CD4-positive, alpha-beta T cell treated with Interleukin-1 beta for 1 hour (primary cell): ENCODE results near the gene NOS1AP.

Source experiments
- DNase-seq, 2 donors: peaks; one replicate each; pipeline ENCODE4 v3.0.0-alpha.2; 2020 to 2022

The NOS1AP gene

DNA sequence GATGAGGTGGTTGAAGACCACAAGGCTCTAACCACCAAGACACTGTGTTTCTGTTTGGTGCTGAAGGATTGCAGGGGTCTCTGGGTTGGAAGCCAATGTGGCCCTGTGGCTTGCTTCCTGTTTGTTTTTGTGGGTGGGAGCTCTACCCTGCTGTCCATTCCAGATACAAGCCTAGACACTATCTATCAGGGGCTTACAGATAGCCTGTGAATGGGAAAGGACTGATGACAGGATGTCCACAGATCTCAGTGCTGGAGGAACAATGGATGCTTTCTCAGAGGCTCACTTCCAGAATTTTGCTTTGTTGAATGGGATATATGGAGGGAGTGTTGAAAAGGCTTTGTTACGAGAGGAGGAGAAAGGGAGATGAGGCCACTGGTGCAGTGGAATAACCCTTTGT, 69.7 kb downstream of the NOS1AP start:
- DNase-seq = no peak

DNA sequence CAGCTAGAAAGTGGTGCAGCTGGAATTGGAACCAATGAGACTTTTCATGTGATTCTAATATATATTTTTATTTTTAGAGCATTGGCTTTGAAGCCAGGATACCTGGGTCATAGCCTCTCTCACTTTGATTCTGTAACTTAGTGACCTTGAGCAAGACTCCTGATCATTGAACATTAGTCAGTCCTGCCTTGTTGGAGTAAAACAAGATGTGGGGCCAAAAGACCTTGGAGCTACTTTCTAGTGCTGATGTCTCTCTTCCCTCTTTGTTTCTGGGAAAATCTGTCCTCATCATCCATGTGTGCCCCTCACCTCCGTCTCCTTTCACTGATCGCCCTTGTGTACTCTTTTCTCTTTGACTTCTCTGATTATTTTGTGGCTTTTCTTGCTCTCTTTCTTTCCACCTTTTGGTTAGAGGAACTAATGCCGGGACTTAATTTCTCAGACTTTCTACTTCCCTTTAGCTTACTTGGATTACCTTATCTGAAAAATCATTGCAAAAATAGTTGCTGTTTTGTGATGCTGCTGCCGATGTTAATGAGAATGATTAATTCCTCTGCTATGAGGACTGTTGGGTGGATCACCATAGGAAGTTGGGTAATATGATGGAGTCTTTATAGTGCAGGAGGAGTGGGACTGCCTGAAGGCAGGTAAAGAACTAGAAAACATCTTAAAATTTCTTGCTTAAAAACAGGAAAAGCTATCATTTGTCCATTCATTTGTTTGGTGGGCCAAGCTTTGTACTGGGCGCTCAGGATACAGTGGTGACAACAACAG, 72.0 kb downstream of the NOS1AP start:
- no peak for DNase-seq

DNA sequence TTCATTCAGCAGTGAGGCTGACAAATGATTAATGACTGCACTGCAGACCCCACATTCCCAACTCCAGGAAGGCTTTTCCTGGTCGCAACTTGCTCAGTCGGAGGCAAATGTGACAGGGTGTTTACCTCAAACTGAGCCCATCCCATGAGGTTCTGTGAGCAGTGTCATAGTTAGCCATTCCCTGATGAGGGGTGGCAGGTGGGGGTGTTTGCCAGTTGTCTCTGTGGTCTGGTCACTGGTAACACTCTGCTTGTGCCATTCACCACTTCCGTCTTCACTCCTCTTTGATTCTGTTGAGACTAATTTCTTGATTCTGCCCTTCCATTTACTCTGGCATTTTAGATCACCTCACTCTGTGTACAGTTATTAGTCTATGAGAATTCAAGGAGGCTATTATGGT, 73.5 kb downstream of the NOS1AP start:
- DNase-seq = no peak

DNA sequence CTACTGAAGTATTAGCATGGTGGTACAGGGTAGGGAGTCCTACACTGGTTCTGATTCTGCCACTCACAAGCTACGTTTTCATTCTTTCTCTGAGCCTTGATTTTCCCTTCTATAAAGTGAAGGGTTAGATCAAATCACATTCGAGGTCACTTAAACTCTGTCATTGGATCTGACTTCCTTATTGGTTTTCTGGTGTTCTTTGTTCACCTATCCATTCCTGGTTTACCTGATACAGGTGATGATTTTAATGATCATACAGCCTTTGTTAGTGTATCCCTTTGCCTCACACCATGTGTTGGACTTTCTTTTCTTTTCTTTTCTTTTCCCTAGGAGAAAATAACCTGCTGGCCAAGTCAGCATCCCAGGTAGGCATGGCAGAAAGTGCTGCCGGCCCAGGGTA, 74.8 kb downstream of the NOS1AP start:
- no peak for DNase-seq

DNA sequence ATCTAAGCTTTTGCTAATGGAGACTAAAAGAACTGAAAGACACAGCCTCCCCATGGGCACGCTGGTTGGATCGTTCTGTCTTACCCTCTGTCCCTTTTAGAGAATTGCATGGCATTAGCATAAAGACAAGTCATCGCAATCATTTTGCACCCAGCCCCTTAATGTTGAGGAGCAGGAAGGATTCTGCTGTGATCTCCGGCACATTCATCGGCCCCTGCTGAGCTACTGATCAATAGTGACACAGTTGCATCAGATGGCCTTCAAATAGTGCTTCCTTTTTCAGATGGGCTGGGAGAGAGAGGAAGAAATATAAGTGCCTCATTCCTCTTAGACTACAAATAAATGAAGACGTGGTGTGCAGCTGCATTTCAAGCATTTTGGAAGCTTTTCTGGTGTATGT, 75.4 kb downstream of the NOS1AP start:
- DNase-seq = no peak

DNA sequence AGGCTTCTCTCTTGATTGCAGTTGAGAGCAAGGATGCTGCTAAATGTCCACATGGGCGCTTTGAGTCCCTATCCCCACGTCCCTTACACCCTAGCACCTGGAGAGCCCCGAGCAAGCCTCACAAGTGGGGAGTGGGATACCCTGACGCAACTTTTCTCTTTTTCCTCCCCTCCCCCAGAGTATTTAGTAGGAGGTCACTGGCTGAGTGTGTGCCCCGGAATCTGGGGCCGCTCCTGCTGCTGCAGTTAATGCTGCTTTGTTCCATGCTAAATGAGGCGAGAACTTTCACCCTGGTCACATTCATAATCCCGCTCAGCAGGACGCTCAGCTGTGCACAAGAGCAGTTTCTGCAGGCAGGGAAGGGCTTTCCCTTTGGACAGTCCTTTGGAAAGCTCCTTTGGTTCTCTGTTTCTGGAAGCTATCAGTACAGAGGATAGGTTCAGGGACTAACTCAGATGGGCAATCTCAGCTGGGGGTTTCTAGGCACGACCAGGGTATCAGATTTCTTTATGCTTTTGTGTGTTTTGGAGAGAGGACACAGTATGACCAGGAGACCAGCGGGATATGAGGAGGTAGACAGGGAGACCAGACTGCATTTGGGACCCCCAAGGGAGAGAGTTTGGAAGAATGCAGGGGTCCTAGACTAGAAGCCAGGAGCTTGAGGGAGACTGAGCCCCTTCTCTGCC, 75.9 kb downstream of the NOS1AP start:
- no peak for DNase-seq

DNA sequence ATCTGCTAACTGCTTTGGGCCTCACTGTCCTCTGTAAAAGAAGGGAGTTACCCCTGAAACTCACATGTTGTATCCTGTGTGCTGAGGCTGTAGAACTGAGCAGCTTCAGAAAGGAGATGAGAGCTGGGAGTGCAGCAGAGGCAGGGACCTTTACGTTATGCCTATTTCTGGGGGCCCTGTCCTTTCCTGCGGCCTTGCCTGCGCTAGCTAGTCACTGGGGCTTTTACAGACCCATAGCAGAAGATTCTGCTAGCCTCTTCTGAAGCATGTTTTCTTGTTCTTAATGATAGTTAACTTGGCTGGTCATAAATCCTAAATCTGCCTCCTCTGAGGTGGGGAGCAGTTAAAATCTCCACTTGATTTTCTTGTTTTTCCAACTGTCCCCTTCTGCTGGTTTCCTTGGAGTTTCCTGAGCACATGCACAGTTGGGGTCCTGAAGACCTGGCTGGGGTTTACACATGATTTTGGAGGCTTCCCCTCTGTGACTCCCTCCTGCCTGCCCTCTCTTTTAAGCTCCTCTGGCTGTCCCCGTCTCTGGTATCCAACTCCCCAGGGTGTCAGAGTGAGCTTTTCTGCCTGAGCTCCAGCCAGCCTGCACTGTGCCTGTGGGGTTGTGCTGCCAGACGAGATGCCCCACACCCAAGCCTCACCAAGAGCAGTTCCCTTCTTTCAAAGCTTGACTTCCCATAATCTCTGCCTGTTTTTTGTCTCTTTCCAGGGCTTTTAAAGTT, 76.6 kb downstream of the NOS1AP start:
- no peak for DNase-seq

DNA sequence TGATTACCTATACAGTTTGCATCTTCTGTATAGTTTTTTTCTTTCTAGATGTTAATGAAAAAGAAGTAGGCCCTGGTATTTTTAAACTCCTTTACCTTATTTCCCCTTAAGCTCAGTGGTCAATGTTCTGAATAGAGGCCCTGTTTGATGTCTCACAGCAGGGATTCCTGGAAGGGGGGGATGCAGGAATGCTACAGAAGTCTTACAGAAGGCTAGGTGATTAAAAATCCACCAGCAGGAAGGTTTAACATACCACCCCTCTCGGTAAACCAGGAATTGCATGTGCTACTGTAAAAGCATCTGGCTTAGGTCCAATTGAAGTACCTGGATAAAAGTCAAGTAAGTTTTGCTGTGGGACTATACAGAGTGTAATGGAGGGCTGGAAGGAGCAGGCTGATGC, 78.3 kb downstream of the NOS1AP start:
- DNase-seq = no peak

DNA sequence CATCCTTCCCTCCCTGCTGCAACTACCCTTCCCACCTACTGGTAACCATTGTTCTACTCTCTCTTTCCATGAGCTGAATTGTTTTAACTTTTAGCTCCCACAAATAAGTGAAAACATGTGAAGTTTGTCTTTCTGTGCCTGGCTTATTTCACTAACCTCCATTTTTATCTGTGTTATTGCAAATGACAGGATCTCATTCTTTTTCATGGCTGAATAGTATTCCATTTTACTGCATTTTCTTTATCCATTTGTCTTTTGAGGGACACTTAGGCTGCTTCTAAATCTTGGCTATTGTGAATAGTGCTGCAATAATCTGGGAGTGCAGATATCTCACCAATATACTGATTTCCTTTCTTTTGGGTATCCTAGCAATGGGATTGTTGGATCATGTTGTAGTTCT, 80.6 kb downstream of the NOS1AP start:
- no peak for DNase-seq

DNA sequence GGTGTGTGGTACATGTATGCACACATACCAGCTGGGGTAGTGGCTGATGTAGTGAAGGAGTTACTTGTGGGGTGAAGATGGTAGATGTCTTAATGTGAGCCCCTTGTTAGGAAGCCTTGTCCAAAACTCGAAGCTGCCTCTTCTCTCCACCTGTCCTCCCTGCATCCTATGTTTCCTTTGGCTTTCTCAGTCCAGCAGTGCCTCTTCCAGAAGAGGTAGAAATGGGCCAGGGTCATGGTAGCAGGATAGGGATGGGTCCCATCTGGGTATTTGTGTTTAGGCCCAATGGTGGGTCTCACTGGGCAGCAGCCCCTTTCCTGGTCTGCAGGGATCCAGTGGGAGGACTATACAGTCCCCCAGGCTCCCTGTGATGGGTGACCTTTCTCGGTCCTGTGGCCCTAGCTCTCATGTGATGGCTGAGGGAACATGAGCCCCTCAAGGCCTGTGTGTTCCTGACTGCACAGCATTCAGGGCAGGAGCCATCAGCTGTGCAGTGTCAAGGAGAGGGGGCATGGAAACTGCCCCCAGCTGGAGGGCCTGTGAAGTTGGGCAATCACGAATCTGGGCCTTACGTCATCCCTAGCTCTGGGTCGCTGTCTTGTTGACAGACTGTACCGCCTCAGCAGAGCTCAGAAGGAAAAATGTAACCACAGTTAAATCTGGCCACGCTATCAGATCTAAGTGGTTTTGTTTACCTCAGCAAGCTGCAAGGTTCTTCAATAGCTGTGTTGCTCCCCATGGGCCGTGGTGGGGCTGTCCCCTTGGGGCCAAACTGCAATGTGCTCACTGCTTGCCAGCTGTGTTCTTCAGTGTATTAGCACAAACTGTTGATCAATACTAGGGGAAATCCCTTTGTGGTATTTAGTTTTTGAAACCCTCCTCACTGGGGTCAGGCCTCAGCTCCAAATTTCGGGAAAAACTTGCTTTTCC, 82.7 kb downstream of the NOS1AP start:
- peak in 1 of 2 donors; percentile 2 for DNase-seq

DNA sequence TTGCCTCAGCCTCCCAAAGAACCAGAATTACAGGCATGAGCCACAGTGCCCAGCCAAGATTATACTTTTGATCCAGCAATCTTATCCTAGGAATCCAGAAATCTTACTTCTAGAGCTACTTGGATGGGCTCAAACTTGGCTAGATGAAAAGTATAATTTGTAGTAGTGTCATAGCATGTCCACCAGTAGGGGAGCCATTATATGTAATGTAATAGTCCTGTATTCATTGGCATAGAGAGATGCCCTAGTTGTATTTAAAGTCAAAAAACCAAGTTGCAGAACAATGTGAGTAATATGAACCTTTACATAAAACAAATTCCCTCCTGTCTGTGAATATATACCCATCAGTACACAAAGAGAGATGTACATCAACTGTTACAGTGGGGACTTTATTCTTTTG, 83.9 kb downstream of the NOS1AP start:
- no peak for DNase-seq

DNA sequence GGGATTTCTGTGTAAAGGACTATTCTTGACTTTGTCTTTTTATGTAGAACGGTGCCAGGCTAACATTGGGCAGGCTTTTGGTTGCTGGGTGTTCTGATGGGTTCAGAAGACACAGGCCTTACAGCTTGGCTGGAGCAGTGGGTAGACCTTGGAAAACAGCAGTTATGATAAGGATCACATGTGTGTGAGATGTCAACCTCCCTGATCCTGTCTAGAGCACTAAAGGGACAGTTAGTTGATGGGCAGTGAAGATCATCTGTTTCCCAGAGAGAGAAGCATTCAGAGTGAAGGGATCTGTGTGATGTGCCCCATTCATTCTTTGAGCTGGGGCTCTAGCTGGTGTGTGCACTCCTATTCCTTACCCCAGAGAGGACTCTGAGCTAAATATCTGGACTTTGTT, 88.0 kb downstream of the NOS1AP start:
- no peak for DNase-seq

DNA sequence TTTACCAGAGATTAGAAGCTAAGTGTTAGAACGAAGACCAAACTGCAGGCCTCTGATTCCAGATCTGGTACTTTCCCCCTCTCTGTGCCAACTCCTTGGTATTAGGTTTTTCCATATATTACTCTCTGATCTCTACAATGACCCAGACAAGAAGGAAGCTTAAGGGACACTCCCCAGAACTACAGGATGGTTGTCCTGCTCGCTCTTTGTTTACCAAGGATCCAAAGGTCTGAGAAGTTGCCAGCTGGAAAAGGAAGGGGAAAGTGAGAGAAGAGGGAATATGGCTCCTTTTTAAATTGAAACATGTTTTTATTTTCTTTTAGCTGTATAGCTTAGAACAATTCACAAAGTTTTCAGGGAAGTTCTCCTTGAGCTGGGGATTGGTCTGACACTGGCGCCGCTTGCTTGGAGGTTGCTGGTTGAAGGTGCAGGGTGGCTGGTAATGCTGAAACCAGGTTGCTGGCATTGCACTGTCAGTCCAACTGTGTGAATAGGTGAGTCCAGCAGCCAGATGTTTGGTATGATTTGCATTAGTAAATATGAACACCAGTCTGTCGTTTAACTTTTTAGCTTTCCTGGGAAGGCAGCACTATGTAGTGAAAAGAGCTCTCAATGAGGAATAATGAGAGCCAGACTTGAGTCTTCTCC, 89.3 kb downstream of the NOS1AP start:
- DNase-seq = no peak

DNA sequence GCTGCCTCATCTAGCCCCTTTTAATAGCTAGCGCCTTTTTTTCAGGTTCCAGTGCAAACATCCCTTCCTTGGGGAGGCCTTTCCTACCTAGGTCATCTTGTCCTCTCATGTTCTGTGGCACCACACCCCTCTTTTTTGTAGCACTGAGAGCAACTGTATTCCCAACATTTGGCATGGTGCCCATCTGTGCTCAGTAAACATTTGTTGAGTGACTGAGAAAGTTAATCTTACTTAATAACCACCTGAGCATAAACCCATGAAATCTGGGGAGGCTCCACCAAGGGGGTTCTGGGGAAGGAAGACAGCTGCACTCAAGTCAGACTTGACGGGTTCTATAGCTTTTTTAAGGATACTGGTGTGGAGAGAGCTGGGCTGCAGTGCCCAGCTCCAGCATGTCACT, 90.0 kb downstream of the NOS1AP start:
- DNase-seq = no peak

DNA sequence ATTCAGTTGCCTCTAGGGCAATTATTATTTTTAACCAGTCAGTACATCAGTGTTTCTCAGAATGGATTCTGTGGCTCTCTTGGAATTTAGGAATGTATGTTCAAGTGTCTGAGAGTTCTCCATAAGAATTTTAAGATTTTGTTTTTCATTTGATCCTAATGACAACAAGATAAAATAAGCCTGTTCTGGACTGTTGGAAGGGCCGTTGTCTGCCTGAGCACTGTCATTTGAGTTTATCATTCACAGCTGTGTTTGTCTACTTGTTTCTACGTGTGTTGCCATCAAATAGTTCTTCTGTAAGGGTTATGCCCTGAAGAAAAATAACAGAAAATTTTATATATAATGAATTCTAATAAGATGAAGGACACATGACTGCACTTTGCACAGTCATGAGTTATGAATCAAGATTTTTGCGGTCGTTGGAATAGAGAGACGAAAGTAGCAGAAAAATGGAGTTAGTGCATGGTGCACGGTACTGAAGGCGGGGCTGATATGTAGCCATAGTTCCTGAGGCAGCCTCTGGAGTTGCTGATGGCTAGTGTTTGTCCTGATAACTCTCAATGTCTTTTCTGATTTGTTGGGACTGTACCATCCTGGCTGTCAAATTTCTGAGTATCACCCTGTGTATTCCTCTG, 92.5 kb downstream of the NOS1AP start:
- DNase-seq = no peak

DNA sequence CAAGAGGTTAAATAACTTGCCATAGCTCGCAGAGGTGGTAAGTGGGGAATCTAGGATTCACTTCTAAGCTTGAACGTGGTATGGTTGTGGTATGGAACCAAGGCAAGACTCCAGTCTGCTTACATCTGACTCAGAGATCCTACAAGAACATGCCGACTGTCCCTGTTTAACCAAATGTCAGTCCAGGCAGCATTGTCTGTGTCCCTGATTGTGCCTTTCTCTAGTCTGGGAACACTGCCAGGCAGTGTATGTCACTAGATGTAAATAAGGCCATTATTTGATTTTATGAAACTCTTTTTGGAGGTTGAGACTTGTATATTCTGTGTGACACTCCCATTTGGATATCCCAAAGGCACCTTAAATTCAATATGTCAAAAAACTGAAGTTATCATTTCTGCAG, 96.0 kb downstream of the NOS1AP start:
- no peak for DNase-seq

DNA sequence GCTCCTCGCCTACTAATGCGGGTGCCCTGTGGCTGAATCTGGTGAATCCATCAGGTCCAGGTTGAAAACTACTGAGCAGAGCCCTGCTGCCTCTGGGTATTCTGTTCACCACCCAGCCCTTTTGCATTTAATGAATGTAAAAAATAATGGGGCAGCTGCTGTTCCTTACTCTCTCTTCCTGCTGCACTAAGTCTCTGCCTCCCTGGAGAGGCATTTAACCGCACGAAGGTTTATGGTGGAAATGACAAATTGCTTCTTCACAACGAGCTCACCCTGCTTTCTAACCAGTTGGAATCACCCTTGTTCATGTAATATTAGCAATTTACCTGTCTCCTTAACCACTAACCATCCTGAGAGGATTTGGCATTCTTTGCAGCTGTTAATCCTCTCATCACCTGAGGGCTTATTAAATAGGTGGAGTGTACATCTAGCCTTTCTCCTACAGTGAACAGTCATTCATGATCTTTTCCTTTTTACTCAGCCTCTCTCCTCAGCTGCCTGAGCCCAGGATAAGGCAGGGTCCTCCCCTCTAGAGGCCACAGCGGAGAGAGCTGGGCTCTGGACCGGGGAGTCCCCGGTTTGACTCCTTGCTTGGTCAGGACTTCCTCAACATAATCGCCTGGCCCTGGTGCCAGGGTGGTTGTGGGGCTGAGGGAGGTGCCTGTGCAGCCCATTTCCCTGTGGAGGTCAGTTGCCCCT, 97.6 kb downstream of the NOS1AP start:
- no peak for DNase-seq

DNA sequence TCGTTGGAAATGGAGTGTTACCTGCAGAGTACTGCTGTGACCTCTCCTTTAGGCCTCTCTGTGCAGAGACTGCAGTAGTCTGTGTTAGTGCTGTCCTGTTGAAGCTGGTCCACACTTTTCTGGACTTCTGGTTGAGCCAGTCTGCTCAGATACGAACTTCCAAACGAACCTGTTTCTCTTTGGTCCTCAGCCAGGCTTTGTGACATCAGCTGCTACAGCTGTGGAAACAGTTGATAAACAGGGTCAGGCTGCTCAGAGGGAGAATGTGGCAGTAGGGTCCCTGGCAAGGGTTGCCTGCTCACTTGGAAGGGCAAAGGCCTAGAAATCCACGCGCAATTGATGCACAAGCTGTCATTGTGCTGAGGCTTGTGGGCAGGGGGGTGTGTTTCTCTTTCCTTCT, 98.8 kb downstream of the NOS1AP start:
- DNase-seq = no peak

DNA sequence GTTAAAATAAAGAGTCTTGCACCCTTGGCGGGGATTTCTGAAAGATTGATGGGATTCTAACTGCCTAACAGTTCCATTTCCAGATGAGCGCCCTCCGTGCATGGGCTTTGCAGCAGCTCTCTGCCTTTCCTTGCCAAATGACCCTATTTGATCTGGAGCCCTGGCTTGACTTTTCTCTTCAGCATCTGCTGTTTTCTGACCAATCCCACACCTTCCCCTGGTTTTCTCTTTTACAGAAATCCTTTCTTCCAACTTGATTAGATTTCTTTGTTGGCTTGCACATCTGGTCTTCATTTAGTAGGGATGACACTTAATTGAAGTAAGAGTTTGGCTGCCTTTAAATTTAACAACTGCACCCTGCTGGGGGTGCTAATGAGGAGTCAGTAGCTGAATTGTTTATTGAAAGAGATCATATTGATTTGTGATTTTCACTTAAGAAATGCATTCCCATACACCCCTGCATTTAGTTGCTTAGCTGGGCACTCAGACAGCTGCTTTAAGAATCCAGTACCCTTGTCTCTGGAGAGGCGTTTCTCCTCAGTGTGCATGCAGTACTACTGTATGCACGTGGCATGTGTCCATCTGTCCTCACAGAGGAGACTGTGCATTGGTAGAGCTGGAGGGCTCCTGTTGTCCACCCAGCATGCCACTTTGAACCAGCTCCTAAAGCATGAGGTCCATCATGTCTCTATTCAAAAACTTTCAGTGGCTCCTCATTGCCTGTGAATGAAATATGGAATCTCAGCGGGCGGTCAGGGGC, 99.7 kb downstream of the NOS1AP start:
- DNase-seq = no peak

DNA sequence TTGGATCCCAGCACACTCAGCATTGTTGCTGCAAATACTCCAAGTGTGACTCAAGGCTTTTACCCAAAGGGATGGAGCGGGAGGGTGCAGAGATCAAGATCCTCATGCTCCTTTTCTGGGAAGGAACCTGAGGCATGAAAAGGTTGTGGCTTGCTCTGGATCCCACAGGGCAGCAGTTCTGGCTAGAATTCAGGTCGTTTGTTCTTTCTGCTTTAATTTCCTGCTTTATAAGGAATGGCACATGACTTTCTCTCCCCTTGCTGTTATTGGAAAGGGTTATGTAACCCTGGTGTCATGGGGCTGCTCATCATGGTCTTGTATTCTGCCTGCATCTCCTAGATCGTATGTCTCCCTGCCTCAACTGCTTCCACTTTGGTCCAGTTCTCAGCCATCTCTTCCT, 101.6 kb downstream of the NOS1AP start:
- DNase-seq = no peak
